GM23338 (cell line): ENCODE results near the gene ZFYVE28. TPM values are rescaled to one million over a fixed set of nuclear protein-coding genes. Genes with fewer than 3 reads are reported as not detected.

ENCODE experiments used
- ATAC-seq: fragments of 200-7000 bp; cut with Tn5 transposase; 3 replicates; pipeline ENCODE4 v1.9.1; 2020
- DNase-seq: peaks from one replicate; pipeline ENCODE4 v3.0.0-alpha.2; 2015; ENCODE audit warnings: low spot score
- H2AFZ ChIP-seq: fragments of 200-600 bp; sonication (generic); 2 replicates; pipeline ENCODE4 v1.8.0; 2016; ENCODE audit warnings: antibody characterized with exemption, mild to moderate bottlenecking, moderate library complexity
- H3F3A ChIP-seq: fragments of 200-600 bp; sonication (generic); replicated peaks from 2 replicates; pipeline ENCODE4 v1.8.0; 2017; ENCODE audit warnings: antibody characterized with exemption, mixed run types, low read depth
- H3K27ac ChIP-seq: fragments of 200-600 bp; sonication (generic); 2 replicates; pipeline ENCODE4 v1.6.1; 2016; ENCODE audit warnings: low read depth
- H3K27me3 ChIP-seq: fragments of 200-600 bp; sonication (generic); 2 replicates; pipeline ENCODE4 v1.8.0; 2016; ENCODE audit warnings: mild to moderate bottlenecking, mixed run types, moderate library complexity; ENCODE audit not compliant: insufficient read depth
- H3K36me3 ChIP-seq: fragments of 200-600 bp; sonication (generic); 2 replicates; pipeline ENCODE4 v1.8.0; 2016; ENCODE audit warnings: mild to moderate bottlenecking; ENCODE audit not compliant: insufficient read depth
- H3K4me1 ChIP-seq: fragments of 200-600 bp; sonication (generic); 2 replicates; pipeline ENCODE4 v1.8.0; 2016; ENCODE audit warnings: mild to moderate bottlenecking, moderate library complexity; ENCODE audit not compliant: insufficient read depth
- H3K4me2 ChIP-seq: fragments of 200-600 bp; sonication (generic); 2 replicates; pipeline ENCODE4 v1.7.1; 2017; ENCODE audit warnings: mixed run types
- H3K4me3 ChIP-seq: fragments of 200-600 bp; sonication (generic); 2 replicates; pipeline ENCODE4 v1.6.1; 2016; ENCODE audit warnings: mixed run types
- H3K79me2 ChIP-seq: fragments of 200-600 bp; sonication (generic); replicated peaks from 2 replicates; pipeline ENCODE4 v1.8.0; 2017; ENCODE audit warnings: mild to moderate bottlenecking; ENCODE audit not compliant: insufficient read depth
- H3K9me2 ChIP-seq: fragments of 200-600 bp; sonication (generic); 2 replicates; pipeline ENCODE4 v1.8.0; 2017; ENCODE audit not compliant: insufficient read depth
- H4K20me1 ChIP-seq: fragments of 200-600 bp; sonication (generic); replicated peaks from 2 replicates; pipeline ENCODE4 v1.8.0; 2017; ENCODE audit warnings: mild to moderate bottlenecking; ENCODE audit not compliant: insufficient read depth
- H3K27ac Mint-ChIP-seq: 2 replicates; pipeline ENCODE4 v1.8.0; 2020; ENCODE audit warnings: inconsistent platforms, mild to moderate bottlenecking, moderate library complexity, mixed read lengths
- H3K27me3 Mint-ChIP-seq: 3 replicates; pipeline ENCODE4 v1.8.0; 2022; ENCODE audit warnings: low read depth, mild to moderate bottlenecking, moderate library complexity, mixed read lengths, inconsistent platforms; ENCODE audit not compliant: insufficient read depth, poor library complexity
- H3K36me3 Mint-ChIP-seq: 3 replicates; pipeline ENCODE4 v1.8.0; 2021; ENCODE audit warnings: low read depth, mild to moderate bottlenecking, inconsistent platforms, moderate library complexity, mixed read lengths
- H3K4me1 Mint-ChIP-seq: 3 replicates; pipeline ENCODE4 v1.8.0; 2020; ENCODE audit warnings: mild to moderate bottlenecking, inconsistent platforms, mixed read lengths
- H3K4me3 Mint-ChIP-seq: 3 replicates; pipeline ENCODE4 v1.8.0; 2021; ENCODE audit warnings: moderate library complexity, mild to moderate bottlenecking, inconsistent platforms, mixed read lengths
- H3K9me3 Mint-ChIP-seq: 3 replicates; pipeline ENCODE4 v1.8.0; 2020; ENCODE audit warnings: moderate library complexity, mild to moderate bottlenecking, inconsistent platforms, mixed read lengths
- CREB1 ChIP-seq: fragments of 250-450 bp; sonication (Bioruptor Pico); IDR thresholded peaks from 2 replicates; pipeline ENCODE4 v1.5.0; 2020; ENCODE audit warnings: low read depth, mild to moderate bottlenecking, moderate library complexity
- ETS1 ChIP-seq: IDR thresholded peaks from 2 replicates; pipeline ENCODE4 v1.6.1; 2016; ENCODE audit warnings: antibody characterized with exemption
- EZH2 ChIP-seq: fragments of 200-600 bp; sonication (generic); IDR thresholded peaks from one replicate; pipeline ENCODE4 v1.8.0; 2017; ENCODE audit warnings: antibody characterized with exemption, mild to moderate bottlenecking, low read depth; ENCODE audit not compliant: unreplicated experiment
- EZH2phosphoT487 ChIP-seq: fragments of 200-600 bp; sonication (generic); IDR thresholded peaks from one replicate; pipeline ENCODE4 v1.8.1; 2018; ENCODE audit warnings: antibody characterized with exemption; ENCODE audit not compliant: unreplicated experiment
- JUNB ChIP-seq: IDR thresholded peaks from one replicate; pipeline ENCODE4 v1.6.1; 2016; ENCODE audit warnings: antibody characterized with exemption; ENCODE audit not compliant: unreplicated experiment
- NANOG ChIP-seq: IDR thresholded peaks from 2 replicates; pipeline ENCODE4 v1.6.1; 2016; ENCODE audit warnings: antibody characterized with exemption, borderline replicate concordance
- POLR2AphosphoS5 ChIP-seq: IDR thresholded peaks from 2 replicates; pipeline ENCODE4 v1.6.1; 2016; ENCODE audit warnings: antibody characterized with exemption, low read depth
- REST ChIP-seq: IDR thresholded peaks from one replicate; pipeline ENCODE4 v1.6.1; 2018; ENCODE audit warnings: antibody characterized with exemption; ENCODE audit not compliant: unreplicated experiment
- STAT1 ChIP-seq: IDR thresholded peaks from one replicate; pipeline ENCODE4 v1.6.1; 2016; ENCODE audit warnings: antibody characterized with exemption; ENCODE audit not compliant: unreplicated experiment
- ZNF114 ChIP-seq: fragments of 250-450 bp; sonication (Bioruptor Pico); IDR thresholded peaks from 2 replicates; pipeline ENCODE4 v1.5.0; 2020; ENCODE audit warnings: mild to moderate bottlenecking, moderate library complexity
- ZNF331 ChIP-seq: fragments of 250-450 bp; sonication (Bioruptor Pico); IDR thresholded peaks from 2 replicates; pipeline ENCODE4 v1.5.0; 2020; ENCODE audit warnings: low read depth, mild to moderate bottlenecking, moderate library complexity
- polyA plus RNA-seq: library from polyadenylated mRNA; unstranded; fragments of >200 nt; fragmentation: Nextera tagmentation; extraction: Ambion mirVana; gene quantifications from 2 replicates; pipeline ENCODE4 v1.2.1, GENCODE V29; 2016
- total RNA-seq: library from RNA; depleted of rRNA; stranded (reverse); fragments of >200 nt; shearing (Covaris generic); gene quantifications from 2 replicates; pipeline ENCODE4 v1.2.3, GENCODE V29; 2014
- TF ChIP-seq, protein P1 (sequence below): fragments of 250-450 bp; sonication (Bioruptor Pico); IDR thresholded peaks from 2 replicates; pipeline ENCODE4 v1.5.0; 2020; ENCODE audit warnings: mild to moderate bottlenecking, moderate library complexity
- TF ChIP-seq, protein P2 (sequence below), 2 experiments: fragments of 200-600 bp in 1 of 2; sonication (generic) in 1 of 2; conservative IDR thresholded peaks; 2 replicates each; pipeline versions ENCODE4 v1.5.1 to v1.6.1; 2016 to 2017; ENCODE audit warnings: antibody characterized with exemption in 2 of 2, low read depth in 2 of 2, mild to moderate bottlenecking in 2 of 2, moderate library complexity in 1 of 2

Gene ZFYVE28
- total and polyA plus RNA-seq, 2 experiments from 2014 or later: 2.6 to 4.6 TPM

GRCh38 chr4:2303686-2304320 is 114.6 kb downstream of the ZFYVE28 start:
- Mint-ChIP-seq H3K9me3 (peaks cover 22% of the 10 kb centered on the region), H3K27me3 (peaks cover 7% of the 10 kb centered on the region), H3K4me3 (no peak overlapping the region), H3K36me3 (peaks cover 6% of the 10 kb centered on the region; the same call in 2 of the 3 replicates), H3K4me1 (peaks cover 4% of the 10 kb centered on the region; the same call in 2 of the 3 replicates), H3K27ac (no peak overlapping the region)
- Histone ChIP-seq H3F3A (0 out of 2 replicates have a peak, but pooled peaks cover 4% of the 10 kb centered on the region), H3K9me2 (no peaks in the 10 kb centered on the region), H3K4me1 (no peaks in the 10 kb centered on the region), H3K36me3 (no peaks in the 10 kb centered on the region), H3K4me2 (no peak overlapping the region), H3K79me2 (no peaks in the 10 kb centered on the region), H3K4me3 (no peak overlapping the region), H3K27me3 (no peaks in the 10 kb centered on the region), H3K27ac (no peak overlapping the region), H2AFZ (no peak overlapping the region), H4K20me1 (no peaks in the 10 kb centered on the region)
- ATAC-seq (no peak), DNase-seq (no peak)
- TF ChIP-seq JUNB (no peak), STAT1 (no peak), EZH2phosphoT487 (no peak), EZH2 (no peak), REST (no peak), POLR2AphosphoS5 (no peak), ZNF114 (no peak), ETS1 (no peak), CREB1 (no peak), ZNF331 (no peak), NANOG (no peak)
- TF ChIP-seq, protein P1, sequence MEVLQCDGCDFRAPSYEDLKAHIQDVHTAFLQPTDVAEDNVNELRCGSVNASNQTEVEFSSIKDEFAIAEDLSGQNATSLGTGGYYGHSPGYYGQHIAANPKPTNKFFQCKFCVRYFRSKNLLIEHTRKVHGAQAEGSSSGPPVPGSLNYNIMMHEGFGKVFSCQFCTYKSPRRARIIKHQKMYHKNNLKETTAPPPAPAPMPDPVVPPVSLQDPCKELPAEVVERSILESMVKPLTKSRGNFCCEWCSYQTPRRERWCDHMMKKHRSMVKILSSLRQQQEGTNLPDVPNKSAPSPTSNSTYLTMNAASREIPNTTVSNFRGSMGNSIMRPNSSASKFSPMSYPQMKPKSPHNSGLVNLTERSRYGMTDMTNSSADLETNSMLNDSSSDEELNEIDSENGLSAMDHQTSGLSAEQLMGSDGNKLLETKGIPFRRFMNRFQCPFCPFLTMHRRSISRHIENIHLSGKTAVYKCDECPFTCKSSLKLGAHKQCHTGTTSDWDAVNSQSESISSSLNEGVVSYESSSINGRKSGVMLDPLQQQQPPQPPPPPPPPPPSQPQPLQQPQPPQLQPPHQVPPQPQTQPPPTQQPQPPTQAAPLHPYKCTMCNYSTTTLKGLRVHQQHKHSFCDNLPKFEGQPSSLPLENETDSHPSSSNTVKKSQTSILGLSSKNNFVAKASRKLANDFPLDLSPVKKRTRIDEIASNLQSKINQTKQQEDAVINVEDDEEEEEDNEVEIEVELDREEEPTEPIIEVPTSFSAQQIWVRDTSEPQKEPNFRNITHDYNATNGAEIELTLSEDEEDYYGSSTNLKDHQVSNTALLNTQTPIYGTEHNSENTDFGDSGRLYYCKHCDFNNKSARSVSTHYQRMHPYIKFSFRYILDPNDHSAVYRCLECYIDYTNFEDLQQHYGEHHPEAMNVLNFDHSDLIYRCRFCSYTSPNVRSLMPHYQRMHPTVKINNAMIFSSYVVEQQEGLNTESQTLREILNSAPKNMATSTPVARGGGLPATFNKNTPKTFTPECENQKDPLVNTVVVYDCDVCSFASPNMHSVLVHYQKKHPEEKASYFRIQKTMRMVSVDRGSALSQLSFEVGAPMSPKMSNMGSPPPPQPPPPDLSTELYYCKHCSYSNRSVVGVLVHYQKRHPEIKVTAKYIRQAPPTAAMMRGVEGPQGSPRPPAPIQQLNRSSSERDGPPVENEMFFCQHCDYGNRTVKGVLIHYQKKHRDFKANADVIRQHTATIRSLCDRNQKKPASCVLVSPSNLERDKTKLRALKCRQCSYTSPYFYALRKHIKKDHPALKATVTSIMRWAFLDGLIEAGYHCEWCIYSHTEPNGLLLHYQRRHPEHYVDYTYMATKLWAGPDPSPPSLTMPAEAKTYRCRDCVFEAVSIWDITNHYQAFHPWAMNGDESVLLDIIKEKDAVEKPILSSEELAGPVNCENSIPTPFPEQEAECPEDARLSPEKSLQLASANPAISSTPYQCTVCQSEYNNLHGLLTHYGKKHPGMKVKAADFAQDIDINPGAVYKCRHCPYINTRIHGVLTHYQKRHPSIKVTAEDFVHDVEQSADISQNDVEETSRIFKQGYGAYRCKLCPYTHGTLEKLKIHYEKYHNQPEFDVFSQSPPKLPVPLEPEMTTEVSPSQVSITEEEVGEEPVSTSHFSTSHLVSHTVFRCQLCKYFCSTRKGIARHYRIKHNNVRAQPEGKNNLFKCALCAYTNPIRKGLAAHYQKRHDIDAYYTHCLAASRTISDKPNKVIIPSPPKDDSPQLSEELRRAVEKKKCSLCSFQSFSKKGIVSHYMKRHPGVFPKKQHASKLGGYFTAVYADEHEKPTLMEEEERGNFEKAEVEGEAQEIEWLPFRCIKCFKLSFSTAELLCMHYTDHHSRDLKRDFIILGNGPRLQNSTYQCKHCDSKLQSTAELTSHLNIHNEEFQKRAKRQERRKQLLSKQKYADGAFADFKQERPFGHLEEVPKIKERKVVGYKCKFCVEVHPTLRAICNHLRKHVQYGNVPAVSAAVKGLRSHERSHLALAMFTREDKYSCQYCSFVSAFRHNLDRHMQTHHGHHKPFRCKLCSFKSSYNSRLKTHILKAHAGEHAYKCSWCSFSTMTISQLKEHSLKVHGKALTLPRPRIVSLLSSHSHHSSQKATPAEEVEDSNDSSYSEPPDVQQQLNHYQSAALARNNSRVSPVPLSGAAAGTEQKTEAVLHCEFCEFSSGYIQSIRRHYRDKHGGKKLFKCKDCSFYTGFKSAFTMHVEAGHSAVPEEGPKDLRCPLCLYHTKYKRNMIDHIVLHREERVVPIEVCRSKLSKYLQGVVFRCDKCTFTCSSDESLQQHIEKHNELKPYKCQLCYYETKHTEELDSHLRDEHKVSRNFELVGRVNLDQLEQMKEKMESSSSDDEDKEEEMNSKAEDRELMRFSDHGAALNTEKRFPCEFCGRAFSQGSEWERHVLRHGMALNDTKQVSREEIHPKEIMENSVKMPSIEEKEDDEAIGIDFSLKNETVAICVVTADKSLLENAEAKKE (CRISPR knock-in tag): no peak
- TF ChIP-seq, protein P2, sequence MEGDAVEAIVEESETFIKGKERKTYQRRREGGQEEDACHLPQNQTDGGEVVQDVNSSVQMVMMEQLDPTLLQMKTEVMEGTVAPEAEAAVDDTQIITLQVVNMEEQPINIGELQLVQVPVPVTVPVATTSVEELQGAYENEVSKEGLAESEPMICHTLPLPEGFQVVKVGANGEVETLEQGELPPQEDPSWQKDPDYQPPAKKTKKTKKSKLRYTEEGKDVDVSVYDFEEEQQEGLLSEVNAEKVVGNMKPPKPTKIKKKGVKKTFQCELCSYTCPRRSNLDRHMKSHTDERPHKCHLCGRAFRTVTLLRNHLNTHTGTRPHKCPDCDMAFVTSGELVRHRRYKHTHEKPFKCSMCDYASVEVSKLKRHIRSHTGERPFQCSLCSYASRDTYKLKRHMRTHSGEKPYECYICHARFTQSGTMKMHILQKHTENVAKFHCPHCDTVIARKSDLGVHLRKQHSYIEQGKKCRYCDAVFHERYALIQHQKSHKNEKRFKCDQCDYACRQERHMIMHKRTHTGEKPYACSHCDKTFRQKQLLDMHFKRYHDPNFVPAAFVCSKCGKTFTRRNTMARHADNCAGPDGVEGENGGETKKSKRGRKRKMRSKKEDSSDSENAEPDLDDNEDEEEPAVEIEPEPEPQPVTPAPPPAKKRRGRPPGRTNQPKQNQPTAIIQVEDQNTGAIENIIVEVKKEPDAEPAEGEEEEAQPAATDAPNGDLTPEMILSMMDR (conservative IDR thresholded peaks at IDR 0.05; ENCODE audit: low read depth in 2 of 2): no peak
